ENCODE measurements around the gene UNC13C.
A peak's percentile ranks its signal among the peaks of the same experiment; 100 is the strongest.
"Not testable (repeated sequence)": the region's sequence is repeated elsewhere in the genome, so short reads cannot be mapped to it uniquely, and the experiment has no call there.

UNC13C gene

GRCh38 chr15:53978253-53978906, at the start of gene UNC13C:
UNC13C (plus strand) TSS chr15:53978441; CDS start chr15:54012904, 34,463 bp downstream.
- DNase-seq (ENCODE audit: low read depth): no peak
- H3K4me3 ChIP-seq (ENCODE audit: low read depth, low read length): no peak within 1 kb of the TSS
- TF ChIP-seq, protein P1, sequence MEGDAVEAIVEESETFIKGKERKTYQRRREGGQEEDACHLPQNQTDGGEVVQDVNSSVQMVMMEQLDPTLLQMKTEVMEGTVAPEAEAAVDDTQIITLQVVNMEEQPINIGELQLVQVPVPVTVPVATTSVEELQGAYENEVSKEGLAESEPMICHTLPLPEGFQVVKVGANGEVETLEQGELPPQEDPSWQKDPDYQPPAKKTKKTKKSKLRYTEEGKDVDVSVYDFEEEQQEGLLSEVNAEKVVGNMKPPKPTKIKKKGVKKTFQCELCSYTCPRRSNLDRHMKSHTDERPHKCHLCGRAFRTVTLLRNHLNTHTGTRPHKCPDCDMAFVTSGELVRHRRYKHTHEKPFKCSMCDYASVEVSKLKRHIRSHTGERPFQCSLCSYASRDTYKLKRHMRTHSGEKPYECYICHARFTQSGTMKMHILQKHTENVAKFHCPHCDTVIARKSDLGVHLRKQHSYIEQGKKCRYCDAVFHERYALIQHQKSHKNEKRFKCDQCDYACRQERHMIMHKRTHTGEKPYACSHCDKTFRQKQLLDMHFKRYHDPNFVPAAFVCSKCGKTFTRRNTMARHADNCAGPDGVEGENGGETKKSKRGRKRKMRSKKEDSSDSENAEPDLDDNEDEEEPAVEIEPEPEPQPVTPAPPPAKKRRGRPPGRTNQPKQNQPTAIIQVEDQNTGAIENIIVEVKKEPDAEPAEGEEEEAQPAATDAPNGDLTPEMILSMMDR (conservative IDR thresholded peaks at IDR 0.05; ENCODE audit: low read depth, low read length): no peak

DNA sequence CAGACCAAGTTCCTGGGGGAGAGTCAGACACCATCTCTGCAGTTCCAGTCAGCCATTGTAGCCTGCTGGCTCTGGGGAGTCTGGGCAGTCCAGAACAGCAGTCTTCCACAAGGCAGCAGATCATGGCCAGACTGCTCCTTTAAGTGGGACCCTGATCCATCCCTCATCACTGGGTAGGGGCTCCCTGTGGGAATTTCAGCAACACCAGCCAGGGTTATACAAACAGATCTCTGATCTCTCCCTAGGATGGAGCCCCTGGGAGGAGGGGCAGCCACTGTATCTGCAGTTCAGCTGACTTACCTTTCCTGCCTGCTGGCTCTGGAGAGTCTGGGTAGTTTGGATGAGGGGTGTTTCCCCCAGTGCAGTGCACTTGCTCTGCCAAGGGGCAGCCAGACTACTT, 42.1 kb upstream of the UNC13C start:
- TF ChIP-seq, protein P1 (conservative IDR thresholded peaks at IDR 0.05; ENCODE audit: low read depth, low read length): no peak
- no peak for DNase-seq (ENCODE audit: low read depth)
- H3K4me3 ChIP-seq (ENCODE audit: low read depth, low read length): no peak overlapping the region

- H3K4me3 ChIP-seq (ENCODE audit: low read depth, low read length); DNase-seq (ENCODE audit: low read depth): not testable (repeated sequence)
These were observed 40.6 kb upstream of the UNC13C start for GRCh38 chr15:53937632-53938031.

GRCh38 chr15:53950572-53950971, 27.7 kb upstream of the UNC13C start:
- DNase-seq (ENCODE audit: low read depth): no peak
- H3K4me3 ChIP-seq (ENCODE audit: low read depth, low read length): no peak overlapping the region
- TF ChIP-seq, protein P1 (conservative IDR thresholded peaks at IDR 0.05; ENCODE audit: low read depth, low read length): no peak

GRCh38 chr15:53955396-53955795, 22.8 kb upstream of the UNC13C start:
- TF ChIP-seq, protein P1 (conservative IDR thresholded peaks at IDR 0.05; ENCODE audit: low read depth, low read length): no peak
- H3K4me3 ChIP-seq (ENCODE audit: low read depth, low read length): no peak overlapping the region
- DNase-seq (ENCODE audit: low read depth): no peak

GRCh38 chr15:53962646-53963561, 15.3 kb upstream of the UNC13C start:
- TF ChIP-seq, protein P1 (conservative IDR thresholded peaks at IDR 0.05; ENCODE audit: low read depth, low read length): peak; percentile 67
- H3K4me3 ChIP-seq (ENCODE audit: low read depth, low read length): no peak overlapping the region
- peak; percentile 23 for DNase-seq (ENCODE audit: low read depth)

DNA sequence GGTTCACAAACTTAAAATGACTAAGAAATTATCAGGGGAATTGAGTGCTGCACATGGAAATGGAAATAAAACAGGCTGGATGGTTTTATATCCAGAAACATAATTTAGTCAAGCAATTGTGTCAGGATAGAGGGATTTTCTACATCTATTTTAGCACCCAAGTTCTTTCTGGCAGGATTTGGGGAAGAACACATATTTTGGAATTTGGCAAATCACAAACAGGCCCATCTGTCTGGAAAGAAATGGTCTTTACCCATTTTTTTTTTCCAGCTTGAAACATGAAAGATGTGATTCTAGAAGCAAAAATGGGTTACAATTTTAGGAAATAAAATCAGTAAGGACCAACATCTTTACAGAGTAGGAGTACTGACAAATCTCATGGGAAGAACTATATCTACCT, 14.4 kb upstream of the UNC13C start:
- TF ChIP-seq, protein P1 (conservative IDR thresholded peaks at IDR 0.05; ENCODE audit: low read depth, low read length): no peak
- no peak overlapping the region for H3K4me3 ChIP-seq (ENCODE audit: low read depth, low read length)

More for the DNA sequence above, 14.4 kb upstream of the UNC13C start:
- no peak for DNase-seq (ENCODE audit: low read depth)

All from choroid plexus epithelial cell (primary cell).